ENCODE data around the gene SLC5A2.

- TF ChIP-seq CTCF (conservative IDR thresholded peaks at IDR 0.05; ENCODE audit: low read length) (no peak), EZH2phosphoT487 (IDR thresholded peaks at IDR 0.05; ENCODE audit: borderline replicate concordance, low read depth, low read length) (no peak)
These were observed 44.5 kb upstream of the SLC5A2 start for GRCh38 chr16:31438414-31438813.

All from OCI-LY7 (cell line).